GM12873 (cell line): ENCODE data around the gene CDKN2D.

Experiments used
- TF ChIP-seq, protein P1 (sequence below): IDR thresholded peaks from 2 replicates; pipeline ENCODE4 v1.5.1; 2012; ENCODE audit warnings: low read depth, mild to moderate bottlenecking, moderate library complexity, low read length, control low read depth; ENCODE audit not compliant: insufficient read depth; ENCODE audit errors: missing control alignments

Gene CDKN2D

DNA sequence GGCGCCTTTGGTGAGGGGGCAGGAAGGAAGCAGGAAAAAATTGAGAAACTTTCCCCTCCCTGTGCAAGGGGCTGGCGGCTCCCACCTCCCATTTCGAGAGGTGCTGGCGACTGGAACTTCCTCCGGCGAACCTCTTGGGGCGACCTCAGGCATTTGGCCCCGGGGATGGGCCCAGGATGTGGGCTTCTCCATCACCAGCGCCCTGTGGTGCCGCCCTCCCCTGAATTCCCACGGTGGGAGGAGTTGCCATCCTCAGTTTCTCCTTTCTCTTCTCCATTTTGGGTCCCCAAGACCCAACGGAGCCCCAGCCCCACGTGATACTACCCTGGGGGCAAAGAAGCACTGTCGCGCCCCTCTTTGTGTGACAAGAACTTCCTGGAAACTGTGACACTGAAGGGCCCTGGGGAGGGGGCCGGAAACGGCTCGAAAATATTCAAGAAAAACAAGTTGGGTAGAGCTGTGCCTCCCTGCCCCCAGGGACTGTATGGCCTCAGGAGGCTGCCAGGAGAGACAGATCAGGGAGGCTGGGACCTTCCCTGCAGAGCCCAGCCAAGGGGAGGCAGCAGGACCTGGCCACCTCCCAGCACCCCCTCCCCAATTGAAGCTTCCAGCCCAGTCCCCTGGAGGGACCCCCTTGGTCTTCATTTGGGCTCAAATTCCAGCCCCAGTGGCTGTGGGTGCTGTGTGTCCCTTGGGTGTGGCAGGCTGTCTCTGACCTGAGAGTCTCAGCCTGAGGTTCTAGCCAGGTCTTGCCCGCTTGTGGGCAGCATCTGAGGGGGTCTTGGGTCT, 34.5 kb upstream of the CDKN2D start:
- TF ChIP-seq, protein P1, sequence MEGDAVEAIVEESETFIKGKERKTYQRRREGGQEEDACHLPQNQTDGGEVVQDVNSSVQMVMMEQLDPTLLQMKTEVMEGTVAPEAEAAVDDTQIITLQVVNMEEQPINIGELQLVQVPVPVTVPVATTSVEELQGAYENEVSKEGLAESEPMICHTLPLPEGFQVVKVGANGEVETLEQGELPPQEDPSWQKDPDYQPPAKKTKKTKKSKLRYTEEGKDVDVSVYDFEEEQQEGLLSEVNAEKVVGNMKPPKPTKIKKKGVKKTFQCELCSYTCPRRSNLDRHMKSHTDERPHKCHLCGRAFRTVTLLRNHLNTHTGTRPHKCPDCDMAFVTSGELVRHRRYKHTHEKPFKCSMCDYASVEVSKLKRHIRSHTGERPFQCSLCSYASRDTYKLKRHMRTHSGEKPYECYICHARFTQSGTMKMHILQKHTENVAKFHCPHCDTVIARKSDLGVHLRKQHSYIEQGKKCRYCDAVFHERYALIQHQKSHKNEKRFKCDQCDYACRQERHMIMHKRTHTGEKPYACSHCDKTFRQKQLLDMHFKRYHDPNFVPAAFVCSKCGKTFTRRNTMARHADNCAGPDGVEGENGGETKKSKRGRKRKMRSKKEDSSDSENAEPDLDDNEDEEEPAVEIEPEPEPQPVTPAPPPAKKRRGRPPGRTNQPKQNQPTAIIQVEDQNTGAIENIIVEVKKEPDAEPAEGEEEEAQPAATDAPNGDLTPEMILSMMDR: peak; percentile 2

DNA sequence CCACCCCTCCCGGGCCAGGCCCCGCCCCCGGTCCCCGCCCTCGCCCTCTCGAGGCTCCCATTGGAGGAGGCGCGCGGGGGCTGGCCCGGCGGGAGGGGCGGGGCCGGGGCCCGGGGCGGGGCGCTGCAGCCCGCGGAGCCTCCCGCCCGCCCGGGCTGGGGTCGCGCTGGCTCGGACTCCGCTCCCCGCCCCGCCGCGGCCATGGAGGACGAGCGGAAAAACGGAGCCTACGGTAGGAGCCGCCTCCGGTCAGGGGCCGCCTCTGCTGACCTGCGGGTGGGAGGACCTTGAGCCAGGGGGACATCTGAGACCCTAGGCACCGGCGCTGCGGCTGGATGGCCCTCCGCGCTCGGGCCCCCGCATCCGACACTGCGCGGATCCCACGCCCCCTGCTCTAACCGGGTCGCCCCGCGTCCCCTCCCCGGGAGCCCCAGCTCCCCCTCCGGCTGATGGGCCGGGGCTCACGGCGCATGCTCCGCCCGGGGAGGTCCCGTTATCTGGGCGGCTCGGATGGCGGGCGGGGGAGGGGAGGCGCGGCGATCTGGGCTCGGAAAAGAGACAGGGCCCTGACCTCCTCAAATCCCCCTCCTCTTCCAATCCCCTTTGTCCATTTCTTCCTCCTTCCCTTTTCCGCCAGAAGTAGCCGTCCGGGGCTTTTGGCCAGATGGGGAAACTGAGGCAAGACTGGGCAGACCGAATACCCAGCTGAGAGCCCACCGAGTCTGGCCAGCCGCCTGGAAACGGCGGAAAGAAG, 33.7 kb upstream of the CDKN2D start:
- TF ChIP-seq, protein P1: no peak

DNA sequence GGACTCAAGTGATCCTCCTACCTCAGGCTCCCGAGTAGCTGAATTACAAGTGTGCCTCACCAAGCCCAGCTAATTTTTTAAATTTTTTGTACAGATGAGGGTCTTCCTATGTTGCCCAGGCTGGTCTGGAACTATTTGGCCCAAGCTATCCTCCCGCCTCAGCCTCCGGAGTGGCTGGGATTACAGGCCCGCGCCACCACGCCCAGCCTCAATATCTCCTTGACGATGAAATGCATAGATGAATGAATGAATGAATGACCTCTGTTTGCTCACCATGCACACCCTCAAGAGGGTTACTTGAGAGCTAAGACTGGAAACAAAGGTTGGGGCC, 33.2 kb upstream of the CDKN2D start:
- TF ChIP-seq, protein P1: no peak

DNA sequence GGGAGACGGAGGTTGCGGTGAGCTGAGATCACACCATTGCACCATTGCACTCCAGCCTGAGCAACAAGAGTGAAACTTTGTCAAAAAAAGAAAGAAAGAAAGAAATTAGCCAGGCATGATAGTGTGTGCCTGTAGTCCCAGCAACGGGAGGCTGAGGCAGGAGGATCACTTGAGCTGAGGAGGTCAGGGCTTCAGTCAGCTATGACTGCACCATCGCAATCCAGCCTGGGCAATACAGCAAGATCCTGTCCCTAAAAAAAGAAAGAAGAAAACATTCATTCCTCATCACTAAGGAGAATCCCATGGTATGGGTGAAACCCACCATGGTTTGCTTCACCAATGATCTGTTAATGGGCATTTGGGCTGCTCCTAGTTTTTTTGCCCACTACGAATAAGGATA, 31.4 kb upstream of the CDKN2D start:
- TF ChIP-seq, protein P1: no peak

DNA sequence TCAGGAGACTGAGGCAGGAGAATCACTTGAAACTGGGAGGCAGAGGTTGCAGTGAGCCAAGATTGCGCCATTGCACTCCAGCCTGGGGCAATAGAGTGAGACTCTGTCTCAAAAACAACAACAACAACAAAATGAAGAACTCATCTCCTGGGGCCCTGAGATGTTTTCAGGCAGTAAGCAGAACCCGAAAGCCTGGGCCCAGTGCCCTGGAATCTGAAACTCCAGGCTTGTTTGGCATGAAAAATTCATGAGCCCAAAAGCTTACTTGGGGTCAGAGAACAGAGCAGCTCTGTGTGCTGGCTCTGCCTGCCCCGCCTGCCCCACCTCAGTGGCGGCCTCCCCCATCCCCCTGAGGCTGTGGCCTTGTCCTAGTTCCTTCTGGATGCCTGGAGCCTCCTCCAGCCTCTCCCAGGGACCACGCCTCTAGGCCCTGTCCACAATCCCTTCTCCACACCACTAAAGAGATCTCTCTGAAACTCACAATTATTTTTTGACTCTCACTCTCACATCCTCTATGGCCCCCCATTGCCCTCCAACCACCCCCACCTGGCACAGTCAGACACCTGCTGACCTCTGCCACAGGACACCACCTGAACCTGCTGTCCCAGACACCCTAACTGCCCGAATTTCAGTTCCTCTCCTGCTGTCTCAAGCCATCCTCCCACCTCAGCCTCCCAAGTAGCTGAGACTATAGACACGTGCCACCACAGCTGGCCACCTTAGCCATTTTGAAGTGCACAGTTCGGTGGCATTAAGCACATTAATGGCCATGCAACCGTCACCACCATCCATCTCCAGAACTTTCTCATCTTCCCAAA, 25.2 kb upstream of the CDKN2D start:
- TF ChIP-seq, protein P1: no peak

DNA sequence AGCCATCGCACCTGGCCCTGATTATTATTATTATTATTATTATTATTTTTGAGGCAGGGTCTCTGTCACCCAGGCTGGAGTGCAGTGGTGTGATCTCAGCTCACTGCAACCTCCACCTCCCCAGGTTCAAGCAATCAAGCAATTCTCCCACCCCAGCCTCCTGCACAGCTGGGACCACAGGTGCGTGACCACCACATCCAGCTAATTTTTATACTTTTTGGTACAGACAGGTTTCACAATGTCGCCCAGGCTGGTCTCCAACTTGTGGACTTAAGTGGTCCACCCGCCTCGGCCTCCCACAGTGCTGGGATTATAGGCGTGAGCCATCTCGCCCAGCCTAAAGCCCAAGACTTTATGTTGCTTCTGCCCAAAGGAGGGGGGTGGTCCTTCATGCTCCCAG, 24.4 kb upstream of the CDKN2D start:
- TF ChIP-seq, protein P1: no peak

DNA sequence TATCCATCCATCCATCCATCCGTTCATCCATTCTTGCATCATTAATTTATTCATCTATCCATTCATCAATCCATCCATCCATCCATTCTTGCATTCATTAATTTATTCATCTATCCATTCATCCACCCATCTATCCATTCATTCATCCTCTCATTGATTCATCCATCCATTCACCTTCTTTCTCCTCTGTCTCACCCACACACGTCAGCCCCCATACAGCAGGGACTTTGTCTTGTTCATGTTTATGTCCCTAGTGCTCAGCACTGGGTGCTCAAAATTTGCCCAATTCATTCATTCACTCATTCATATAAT, 19.0 kb upstream of the CDKN2D start:
- TF ChIP-seq, protein P1: no peak
